A673 (cell line): ENCODE results near the gene GOT2. TPM values are rescaled to one million over a fixed set of nuclear protein-coding genes. Genes with fewer than 3 reads are reported as not detected.
A peak's percentile ranks its signal among the peaks of the same experiment; 100 is the strongest.

ENCODE experiments used
- BruUV-seq: library from RNA; stranded (reverse); fragments of 400-500 nt; replicated peaks from 2 replicates; lab custom pipeline; 2021; lab: Mats Ljungman, UMichigan
- CTCF ChIA-PET: fragments of 300-600 bp; sonication (Branson Sonifier 250); formaldehyde crosslinking; loops from one replicate; lab custom pipeline; 2022; ENCODE audit warnings: antibody characterized with exemption; lab: Charles Lee
- POLR2A ChIA-PET: fragments of 300-600 bp; sonication (Branson Sonifier 250); formaldehyde crosslinking; loops from one replicate; lab custom pipeline; 2022; ENCODE audit warnings: antibody characterized with exemption; ENCODE audit not compliant: low non-redundant PET; lab: Charles Lee
- DNase-seq: peaks from one replicate; pipeline ENCODE4 v3.0.0-alpha.2; 2015; ENCODE audit warnings: low spot score
- H3K27ac ChIP-seq: fragments of 200-600 bp; sonication (generic); 2 replicates; pipeline ENCODE4 v1.5.1; 2016; ENCODE audit warnings: mixed run types, low read depth, mild to moderate bottlenecking, mixed read lengths, antibody characterized with exemption, low read length; ENCODE audit not compliant: poor library complexity, severe bottlenecking
- H3K27me3 ChIP-seq: fragments of 200-600 bp; sonication (generic); replicated peaks from 2 replicates; pipeline ENCODE4 v1.6.1; 2017; ENCODE audit warnings: mixed run types, low read depth, mild to moderate bottlenecking, mixed read lengths, antibody characterized with exemption, low read length; ENCODE audit not compliant: insufficient read depth, poor library complexity
- H3K36me3 ChIP-seq: fragments of 200-600 bp; sonication (generic); 2 replicates; pipeline ENCODE4 v1.6.1; 2016; ENCODE audit warnings: mixed run types, mild to moderate bottlenecking, mixed read lengths, antibody characterized with exemption, low read length; ENCODE audit not compliant: insufficient read depth, poor library complexity, severe bottlenecking
- H3K4me1 ChIP-seq: fragments of 200-600 bp; sonication (generic); 2 replicates; pipeline ENCODE4 v1.6.1; 2017; ENCODE audit warnings: mixed run types, mild to moderate bottlenecking, mixed read lengths, antibody characterized with exemption, low read length; ENCODE audit not compliant: insufficient read depth, poor library complexity, severe bottlenecking
- H3K4me3 ChIP-seq: fragments of 200-600 bp; sonication (generic); 2 replicates; pipeline ENCODE4 v1.5.1; 2016; ENCODE audit warnings: low read depth, mixed run types, mild to moderate bottlenecking, mixed read lengths, low read length; ENCODE audit not compliant: poor library complexity, severe bottlenecking
- H3K9me3 ChIP-seq: fragments of 200-600 bp; sonication (generic); 2 replicates; pipeline ENCODE4 v1.6.1; 2016; ENCODE audit warnings: mixed run types, low read depth, mild to moderate bottlenecking, mixed read lengths, antibody characterized with exemption, low read length; ENCODE audit not compliant: poor library complexity, severe bottlenecking
- EZH2 ChIP-seq: fragments of 200-600 bp; sonication (generic); IDR thresholded peaks from 2 replicates; pipeline ENCODE4 v1.6.1; 2017; ENCODE audit warnings: borderline replicate concordance, low read depth, mild to moderate bottlenecking, mixed read lengths, antibody characterized with exemption, low read length; ENCODE audit not compliant: poor library complexity, severe bottlenecking
- intact Hi-C: fragments of 100-400 bp; cut with micrococcal nuclease; formaldehyde crosslinking; loops from one replicate; pipeline ENCODE4 v1.10.0; 2022; ENCODE audit not compliant: unreplicated experiment
- total RNA-seq: library from RNA; stranded (reverse); gene quantifications from 2 replicates; pipeline ENCODE4 v1.2.3, GENCODE V29; 2021
- TF ChIP-seq, protein P1 (sequence below): fragments of 300-800, 200-600 bp; sonication (generic); conservative IDR thresholded peaks from 2 replicates; pipeline ENCODE4 v1.5.1; 2017; ENCODE audit warnings: low read depth, mild to moderate bottlenecking, antibody characterized with exemption, low read length, moderate library complexity, mixed read lengths

GOT2 gene
- total RNA-seq, 1 experiment from 2014 or later: 115 TPM

DNA sequence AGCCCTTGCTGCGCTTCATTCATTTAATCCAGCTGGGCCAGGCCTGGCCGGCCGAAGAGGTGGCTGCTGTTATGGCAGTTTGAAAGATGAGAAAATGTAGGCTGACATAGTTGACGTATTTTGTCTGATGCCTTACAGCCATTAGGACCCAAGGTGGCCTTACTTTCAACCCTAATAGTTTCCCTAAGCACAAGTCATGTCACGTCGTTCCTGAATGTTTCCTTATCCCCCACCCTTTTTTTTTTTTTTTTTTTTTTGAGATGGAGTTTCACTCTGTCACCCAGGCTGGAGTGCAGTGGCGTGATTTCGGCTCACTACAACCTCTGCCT is 307 bp upstream of the GOT2 start:
- POLR2A ChIA-PET: no interaction called here
- Histone ChIP-seq H3K4me3 (peak overlapping the region; percentile 76), H3K4me1 (peaks cover 5% of the 10 kb centered on the region), H3K27me3 (no peaks in the 10 kb centered on the region), H3K36me3 (no peaks in the 10 kb centered on the region), H3K9me3 (no peaks in the 10 kb centered on the region), H3K27ac (peak overlapping the region; percentile 70)
- no peak for TF ChIP-seq EZH2
- TF ChIP-seq, protein P1, sequence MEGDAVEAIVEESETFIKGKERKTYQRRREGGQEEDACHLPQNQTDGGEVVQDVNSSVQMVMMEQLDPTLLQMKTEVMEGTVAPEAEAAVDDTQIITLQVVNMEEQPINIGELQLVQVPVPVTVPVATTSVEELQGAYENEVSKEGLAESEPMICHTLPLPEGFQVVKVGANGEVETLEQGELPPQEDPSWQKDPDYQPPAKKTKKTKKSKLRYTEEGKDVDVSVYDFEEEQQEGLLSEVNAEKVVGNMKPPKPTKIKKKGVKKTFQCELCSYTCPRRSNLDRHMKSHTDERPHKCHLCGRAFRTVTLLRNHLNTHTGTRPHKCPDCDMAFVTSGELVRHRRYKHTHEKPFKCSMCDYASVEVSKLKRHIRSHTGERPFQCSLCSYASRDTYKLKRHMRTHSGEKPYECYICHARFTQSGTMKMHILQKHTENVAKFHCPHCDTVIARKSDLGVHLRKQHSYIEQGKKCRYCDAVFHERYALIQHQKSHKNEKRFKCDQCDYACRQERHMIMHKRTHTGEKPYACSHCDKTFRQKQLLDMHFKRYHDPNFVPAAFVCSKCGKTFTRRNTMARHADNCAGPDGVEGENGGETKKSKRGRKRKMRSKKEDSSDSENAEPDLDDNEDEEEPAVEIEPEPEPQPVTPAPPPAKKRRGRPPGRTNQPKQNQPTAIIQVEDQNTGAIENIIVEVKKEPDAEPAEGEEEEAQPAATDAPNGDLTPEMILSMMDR: no peak
- BruUV-seq: no TSS peak
- intact Hi-C loops: no loop called here
- no peak for DNase-seq
- CTCF ChIA-PET: interaction anchor here (0.7 kb wide), 1 partner anchor 327 kb away, joined by 9 read pairs; no protein-coding TSS in a partner anchor

DNA sequence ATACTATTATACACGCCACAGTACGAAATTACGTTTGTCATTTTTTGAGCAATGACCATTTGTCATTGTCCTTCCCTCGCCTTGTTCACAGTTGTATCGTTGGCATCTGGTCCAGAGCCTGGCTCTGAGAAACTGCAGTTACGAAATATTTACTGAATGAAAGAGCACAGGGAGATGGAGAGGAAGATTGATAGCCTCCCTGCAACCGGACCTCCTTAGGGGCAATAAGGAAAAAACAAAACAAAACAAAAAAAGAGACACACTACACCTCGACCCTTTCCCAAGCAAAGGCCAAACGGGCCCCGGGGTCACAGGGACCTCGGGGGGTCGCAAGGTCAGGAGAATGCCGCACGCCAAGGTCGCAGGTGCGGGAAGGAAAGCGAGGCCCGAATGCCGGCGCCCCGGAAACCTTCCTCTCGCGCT is 857 bp downstream of the GOT2 start:
- no peak for DNase-seq
- ChIA-PET CTCF (no interaction called here), POLR2A (no interaction called here)
- BruUV-seq: no TSS peak
- intact Hi-C loops: no loop called here
- Histone ChIP-seq H3K4me3 (peak overlapping the region; percentile 76), H3K27ac (peak overlapping the region; percentile 70), H3K27me3 (no peaks in the 10 kb centered on the region), H3K4me1 (peaks cover 5% of the 10 kb centered on the region), H3K36me3 (no peaks in the 10 kb centered on the region), H3K9me3 (no peaks in the 10 kb centered on the region)
- TF ChIP-seq, protein P1: no peak
- no peak for TF ChIP-seq EZH2

DNA sequence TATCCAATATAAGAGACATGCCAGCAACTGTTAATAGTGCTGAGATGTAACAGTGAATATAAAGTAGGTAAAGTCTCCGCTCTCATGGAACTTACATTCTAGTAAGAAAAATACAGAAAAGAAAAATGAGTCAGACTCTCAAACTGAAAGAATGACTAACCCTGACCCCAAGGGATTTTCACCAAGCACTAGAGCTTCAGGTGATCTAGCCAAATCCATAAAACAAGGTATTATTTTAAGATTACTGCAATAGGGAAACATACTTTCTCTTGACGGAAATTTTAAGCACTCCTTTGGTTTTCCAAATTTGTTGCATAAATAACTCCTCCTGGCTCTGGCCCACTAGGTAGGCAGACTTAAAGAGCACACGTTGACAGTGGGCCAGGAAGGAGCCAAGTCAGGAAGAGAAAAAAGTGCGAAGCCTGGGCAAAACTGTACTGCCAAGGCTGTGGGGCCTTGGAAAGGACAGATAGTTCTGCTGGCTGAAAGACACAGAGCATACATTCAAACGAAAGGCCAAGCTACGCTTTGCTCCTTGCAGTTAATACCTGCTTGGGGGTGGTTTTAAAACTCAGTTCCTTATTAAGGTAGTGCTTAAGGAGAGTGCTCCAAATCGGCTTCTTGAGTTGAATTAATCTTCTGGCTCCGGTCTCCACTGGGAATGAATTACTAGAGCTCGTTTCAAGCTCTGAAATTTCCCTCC is 1.4 kb downstream of the GOT2 start:
- CTCF ChIA-PET: no interaction called here
- Histone ChIP-seq H3K27me3 (no peaks in the 10 kb centered on the region), H3K4me1 (peaks cover 5% of the 10 kb centered on the region), H3K4me3 (peak overlapping the region; percentile 76), H3K36me3 (no peaks in the 10 kb centered on the region), H3K27ac (no peak overlapping the region), H3K9me3 (no peaks in the 10 kb centered on the region)
- intact Hi-C loops: no loop called here
- no peak for TF ChIP-seq EZH2
- TF ChIP-seq, protein P1: no peak
- BruUV-seq: TSS peak; percentile 50
- DNase-seq: no peak
- POLR2A ChIA-PET: no interaction called here
